ENCODE data around the gene SERPINB7.

SERPINB7 gene

GRCh38 chr18:63784787-63785452 lies 9.7 kb downstream of the SERPINB7 start:
- FAIRE-seq (no peak), DNase-seq (ENCODE audit: insufficient read length, low spot score) (peak; percentile 2)

DNA sequence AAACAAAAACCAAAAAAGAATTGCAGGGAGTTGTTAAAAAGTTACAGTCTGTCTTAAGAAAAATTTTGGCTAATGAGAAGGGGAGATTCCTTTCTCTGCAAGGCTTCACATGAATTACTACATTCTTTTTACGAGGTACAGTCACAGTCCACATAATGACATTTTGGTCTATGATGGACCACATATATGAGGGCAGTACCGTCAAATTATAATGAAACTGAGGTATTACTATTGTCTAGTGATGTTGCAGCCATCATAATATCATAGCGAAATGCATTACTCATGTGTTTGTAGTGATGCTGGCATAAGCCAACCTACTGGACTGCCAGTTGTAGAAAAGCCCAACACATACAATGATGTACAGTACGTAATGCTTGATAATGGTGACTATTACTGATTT lies 12.5 kb downstream of the SERPINB7 start:
- DNase-seq (ENCODE audit: insufficient read length, low spot score) (no peak), FAIRE-seq (no peak)

DNA sequence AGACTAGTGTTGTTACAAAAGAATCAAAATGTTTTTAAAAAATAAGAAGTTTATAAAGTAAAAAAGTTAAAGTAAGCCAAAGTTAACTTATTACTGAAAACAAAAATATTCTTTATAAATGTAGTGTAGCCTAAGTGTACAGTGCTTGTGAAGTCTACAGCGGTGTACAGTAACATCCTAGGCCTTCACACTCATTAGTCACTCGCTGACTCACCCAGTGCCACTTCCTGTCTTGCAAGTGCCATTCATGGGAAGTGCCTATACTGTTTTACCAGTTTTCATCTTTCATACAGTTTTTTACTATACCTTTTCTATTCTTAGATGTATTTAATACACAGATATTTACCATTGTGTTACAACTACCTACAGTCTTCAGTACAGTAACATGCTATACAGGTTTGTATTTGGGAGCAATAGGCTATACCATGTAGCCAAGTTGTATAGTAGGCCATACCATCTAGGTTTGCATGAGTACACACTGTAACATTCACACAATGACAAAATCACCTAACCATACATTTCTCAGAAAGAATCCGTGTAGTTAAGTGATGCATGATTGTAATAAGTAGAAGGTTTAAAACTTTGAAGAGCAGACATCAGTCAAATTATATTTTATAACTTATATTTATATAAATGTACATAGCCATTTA lies 13.4 kb downstream of the SERPINB7 start:
- peak; percentile 7 for DNase-seq (ENCODE audit: insufficient read length, low spot score)

GRCh38 chr18:63789327-63789726 lies 14.1 kb downstream of the SERPINB7 start:
- no peak for FAIRE-seq

More for the DNA sequence above, 13.4 kb downstream of the SERPINB7 start:
- no peak for FAIRE-seq

DNA sequence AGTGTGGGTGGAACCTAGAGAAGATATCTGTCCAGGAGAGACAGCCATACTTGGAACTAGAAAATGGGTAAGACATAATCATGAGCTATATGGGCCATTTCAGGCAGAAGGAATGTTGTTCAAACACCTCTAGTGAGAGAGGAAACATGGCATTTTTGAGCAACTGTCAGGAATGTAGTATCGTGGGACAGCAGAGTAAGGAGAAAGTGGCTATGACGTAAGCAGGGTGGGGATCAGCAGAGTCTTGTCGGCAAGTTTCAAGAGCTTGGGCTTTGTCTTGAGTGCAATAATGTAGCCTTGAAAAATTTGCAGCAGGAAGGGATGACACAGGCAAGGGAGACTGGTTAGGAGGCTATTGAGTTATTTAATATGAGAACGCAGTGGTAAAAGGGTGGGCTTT lies 20.4 kb downstream of the SERPINB7 start:
- DNase-seq (ENCODE audit: insufficient read length, low spot score): no peak
- FAIRE-seq: no peak

More at GRCh38 chr18:63789327-63789726, 14.1 kb downstream of the SERPINB7 start:
- no peak for DNase-seq (ENCODE audit: insufficient read length, low spot score)

- FAIRE-seq: no peak
- DNase-seq (ENCODE audit: insufficient read length, low spot score): no peak
Observed at GRCh38 chr18:63799189-63799588, 24.0 kb downstream of the SERPINB7 start.

DNA sequence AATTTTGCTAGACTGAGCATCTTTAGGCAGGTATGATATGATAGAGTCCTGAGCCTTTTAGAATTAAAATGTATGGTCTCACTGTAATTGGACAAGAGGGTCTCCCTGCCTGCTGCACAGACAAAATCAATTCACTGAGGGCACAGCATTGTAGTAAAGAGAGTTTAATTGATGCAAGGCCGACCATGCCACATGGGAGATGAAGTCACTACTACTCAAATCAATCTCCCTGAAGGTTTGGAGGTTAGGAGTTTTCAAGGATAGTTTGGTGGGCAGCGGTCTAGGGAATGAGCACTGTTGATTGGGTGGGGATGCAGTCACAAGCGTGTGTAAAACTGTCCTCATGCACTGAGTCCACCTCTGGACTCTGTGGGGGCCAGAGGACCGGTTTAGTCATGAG lies 26.1 kb downstream of the SERPINB7 start:
- DNase-seq (ENCODE audit: insufficient read length, low spot score): no peak
- no peak for FAIRE-seq

DNA sequence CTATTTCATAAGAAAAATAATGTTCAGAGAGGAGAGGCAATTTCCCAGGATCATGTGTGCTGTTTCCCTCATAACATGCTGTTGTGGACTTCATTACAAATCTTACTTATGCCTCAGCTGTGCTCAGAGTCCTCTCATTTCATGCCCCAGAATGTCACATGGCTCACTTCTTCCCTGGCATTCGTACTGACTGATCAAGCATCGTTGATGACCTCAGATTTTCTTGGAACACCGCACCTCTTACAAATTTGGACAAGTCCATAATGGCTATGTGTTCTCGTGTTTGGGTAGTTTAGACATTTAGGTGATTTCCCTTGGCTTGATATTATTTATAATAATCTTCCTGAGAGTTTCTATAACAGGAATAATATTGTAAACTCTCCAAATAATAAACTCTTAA lies 32.9 kb downstream of the SERPINB7 start:
- DNase-seq (ENCODE audit: insufficient read length, low spot score): no peak
- no peak for FAIRE-seq

DNA sequence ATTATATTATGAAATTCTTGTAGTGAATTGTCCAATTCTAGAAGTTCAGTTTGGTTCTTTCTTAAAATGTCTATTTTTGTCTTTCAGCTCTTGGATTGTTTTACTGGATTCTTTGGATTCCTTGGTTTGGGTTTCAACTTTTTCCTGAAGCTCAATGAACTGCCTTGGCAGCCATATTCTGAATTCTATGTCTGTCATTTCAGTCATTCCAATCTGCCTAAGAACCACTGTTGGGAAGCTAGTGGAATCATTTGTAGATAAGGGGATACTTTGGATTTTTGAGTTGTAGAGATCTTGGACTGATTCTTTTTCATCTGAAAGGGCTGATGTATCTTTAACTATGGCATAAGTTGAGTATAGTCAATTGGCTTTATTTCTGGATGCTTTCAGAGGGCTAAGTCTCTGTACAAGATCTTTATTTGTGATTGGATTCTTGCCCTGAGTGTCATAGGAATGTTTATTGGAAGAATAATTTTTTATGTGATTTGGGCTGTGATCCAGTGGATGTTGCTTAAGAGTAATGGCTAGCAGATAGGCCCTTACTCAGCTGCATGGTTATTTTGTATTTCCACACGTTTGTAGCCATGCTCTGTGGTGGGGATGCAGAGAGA lies 42.3 kb downstream of the SERPINB7 start:
- DNase-seq (ENCODE audit: insufficient read length, low spot score) (no peak), FAIRE-seq (no peak)

DNA sequence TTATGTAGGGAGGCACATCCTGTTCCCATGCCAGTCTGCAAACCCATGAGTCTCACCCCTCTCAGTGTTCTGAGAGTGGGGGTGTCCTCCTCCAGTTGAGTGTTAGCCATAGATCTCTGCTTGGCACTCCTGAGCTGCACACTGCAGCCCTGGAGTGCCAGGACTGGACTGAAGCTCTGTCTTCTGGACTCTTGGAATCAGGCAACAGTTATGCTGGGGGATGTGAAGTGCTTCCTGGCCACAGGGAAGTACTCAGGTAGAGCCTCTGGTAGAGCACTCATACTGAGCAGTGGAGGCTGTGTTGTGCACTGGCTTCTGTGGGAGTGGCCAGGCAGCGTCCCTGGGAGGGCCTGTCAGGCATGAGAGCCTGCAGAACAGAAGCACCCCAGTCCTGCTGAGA lies 43.0 kb downstream of the SERPINB7 start:
- DNase-seq (ENCODE audit: insufficient read length, low spot score) (no peak), FAIRE-seq (no peak)

DNA sequence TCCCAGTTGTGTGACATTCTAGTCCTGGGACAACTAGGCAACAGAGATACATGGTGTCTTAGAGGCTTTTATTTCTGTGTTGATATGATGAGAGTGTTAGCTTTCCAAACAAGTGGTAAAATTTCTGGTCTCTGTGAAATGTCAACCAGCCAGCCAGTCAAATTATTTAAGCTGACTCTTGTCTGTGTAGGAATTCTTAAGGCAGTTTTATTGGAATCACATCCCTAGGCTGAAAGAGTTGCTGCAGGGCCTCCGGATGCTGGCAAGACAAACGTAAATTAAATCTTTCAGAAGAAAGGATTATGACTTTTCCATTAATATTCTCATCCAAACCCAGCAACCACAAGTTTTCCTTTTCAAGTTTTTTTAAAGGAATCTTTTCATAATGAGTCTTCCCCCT lies 44.6 kb downstream of the SERPINB7 start:
- FAIRE-seq: no peak
- DNase-seq (ENCODE audit: insufficient read length, low spot score): no peak

GRCh38 chr18:63820694-63821093 lies 45.5 kb downstream of the SERPINB7 start:
- DNase-seq (ENCODE audit: insufficient read length, low spot score) (no peak), FAIRE-seq (no peak)

GRCh38 chr18:63823516-63824219 lies 48.5 kb downstream of the SERPINB7 start:
- no peak for FAIRE-seq

GRCh38 chr18:63824220-63824525 lies 49.0 kb downstream of the SERPINB7 start:
- no peak for FAIRE-seq
- no peak for DNase-seq (ENCODE audit: insufficient read length, low spot score)

More at GRCh38 chr18:63823516-63824219, 48.5 kb downstream of the SERPINB7 start:
- no peak for DNase-seq (ENCODE audit: insufficient read length, low spot score)

- FAIRE-seq: no peak
- no peak for DNase-seq (ENCODE audit: insufficient read length, low spot score)
Observed at GRCh38 chr18:63828120-63828519, 52.9 kb downstream of the SERPINB7 start.

- no peak for DNase-seq (ENCODE audit: insufficient read length, low spot score)
- no peak for FAIRE-seq
Observed at GRCh38 chr18:63828656-63829055, 53.4 kb downstream of the SERPINB7 start.

- DNase-seq (ENCODE audit: insufficient read length, low spot score) (no peak), FAIRE-seq (no peak)
Observed at GRCh38 chr18:63829886-63830285, 54.7 kb downstream of the SERPINB7 start.

DNA sequence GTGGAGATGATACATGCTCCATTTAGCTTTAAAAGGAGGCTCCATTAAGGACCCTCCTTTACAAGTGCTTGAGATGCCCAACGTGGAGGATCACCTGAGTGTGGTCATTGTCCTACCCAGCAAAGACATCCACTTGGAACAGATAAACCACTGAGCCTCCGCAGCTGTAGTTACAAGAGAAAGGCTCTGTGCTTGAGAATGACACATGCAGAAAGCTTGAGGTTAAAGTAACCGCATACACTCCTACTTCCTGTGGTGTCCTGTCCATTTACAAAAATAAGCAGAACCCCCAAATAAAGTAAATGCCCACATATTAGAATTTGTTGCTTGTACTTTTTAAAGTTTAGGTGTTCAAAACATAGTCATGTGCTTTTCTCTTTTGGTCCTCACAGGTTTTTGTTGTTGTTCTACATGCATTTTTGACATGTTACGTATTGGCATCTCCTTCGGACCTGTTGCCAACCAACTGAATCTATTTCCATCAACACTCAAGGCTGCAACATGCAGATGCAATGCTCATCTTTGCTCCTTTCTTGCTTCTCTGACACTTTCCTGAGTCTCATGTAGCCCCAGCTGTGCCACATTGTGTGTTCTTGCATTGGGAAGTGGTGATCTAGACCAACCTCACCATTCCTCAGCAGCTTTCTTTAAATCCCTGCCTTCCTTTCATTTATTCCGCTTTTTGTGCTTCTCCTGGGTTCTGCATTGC lies 56.0 kb downstream of the SERPINB7 start:
- DNase-seq (ENCODE audit: insufficient read length, low spot score): peak; percentile 30
- FAIRE-seq: no peak

DNA sequence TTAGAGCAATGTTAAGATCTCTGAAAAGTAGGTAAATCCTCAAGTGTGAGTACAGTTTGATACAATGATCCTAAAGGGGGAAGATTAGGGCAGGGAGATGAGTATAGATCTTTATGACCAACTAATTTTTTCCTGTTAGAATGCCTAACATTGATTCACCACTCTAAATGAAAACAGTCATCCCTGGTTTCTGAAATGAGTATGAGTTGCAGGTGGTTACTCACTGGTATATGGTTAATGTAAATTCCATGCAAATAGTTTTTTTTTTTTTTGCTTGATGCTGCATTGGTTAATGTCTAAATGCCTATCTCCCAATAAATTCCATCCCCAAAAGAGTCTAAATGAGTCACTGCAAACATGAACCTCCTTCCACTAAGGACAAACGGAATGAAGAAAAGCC lies 57.3 kb downstream of the SERPINB7 start:
- DNase-seq (ENCODE audit: insufficient read length, low spot score): peak; percentile 10

GRCh38 chr18:63834471-63835113 lies 59.4 kb downstream of the SERPINB7 start:
- FAIRE-seq: no peak
- no peak for DNase-seq (ENCODE audit: insufficient read length, low spot score)

More for the DNA sequence above, 57.3 kb downstream of the SERPINB7 start:
- FAIRE-seq: no peak
